ENCODE results near the gene TNNI3. TPM values are rescaled to one million over a fixed set of nuclear protein-coding genes. Genes with fewer than 3 reads are reported as not detected.
"Not testable (repeated sequence)": the region's sequence is repeated elsewhere in the genome, so short reads cannot be mapped to it uniquely, and the experiment has no call there.

The TNNI3 gene
- polyA plus RNA-seq, 4 donors = 0.59 to 39.7 (median 1.5) TPM

DNA sequence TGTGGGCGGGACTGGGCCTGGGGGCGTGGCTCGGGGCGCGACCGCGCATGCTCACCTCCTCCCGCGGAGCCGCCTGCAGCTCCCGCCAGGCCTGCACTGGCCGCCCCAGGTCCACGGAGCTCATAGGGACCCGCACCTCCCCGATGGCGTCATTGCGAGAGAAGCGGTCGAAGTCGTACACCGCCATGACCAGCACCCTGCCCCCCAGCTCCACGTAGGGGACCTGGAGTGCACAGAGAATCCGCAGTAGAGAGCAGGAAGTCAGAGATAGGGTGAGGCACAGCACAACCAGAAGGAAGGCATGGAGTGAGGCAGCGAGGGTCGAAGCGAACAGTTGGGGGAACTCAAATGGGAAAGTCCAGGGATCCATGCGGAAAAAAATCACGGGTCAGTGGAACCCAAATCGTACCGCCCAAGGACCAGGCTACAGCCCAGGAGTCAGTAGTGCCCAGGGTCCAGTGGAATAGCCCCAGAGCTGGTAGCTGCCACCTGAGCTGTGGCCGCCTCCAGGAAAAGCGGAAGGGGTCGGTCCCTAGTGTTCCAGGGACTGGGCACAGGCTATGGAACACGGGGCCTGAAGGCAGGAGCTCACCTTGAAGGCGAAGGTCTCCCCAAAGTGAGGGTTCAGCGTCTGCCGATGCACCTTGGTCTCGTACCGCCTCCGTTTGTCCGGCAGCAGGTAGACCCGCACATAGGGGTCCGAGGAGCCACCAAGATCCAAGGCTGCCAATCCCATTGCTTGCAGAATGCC is 17.8 kb upstream of the TNNI3 start:
- peaks cover 7 to 89% (median 36%) of the 10 kb centered on the region in 3 donors for H3K27me3 ChIP-seq (ENCODE audit: control insufficient read depth in 3 of 3, insufficient read depth in 3 of 3, low read length in 3 of 3)
- H3K36me3 ChIP-seq (ENCODE audit: control insufficient read depth in 3 of 3, insufficient read depth in 2 of 3, low read depth in 1 of 3, low read length in 3 of 3) = no peaks in the 10 kb centered on the region
- H3K4me3 ChIP-seq (ENCODE audit: low read depth in 1 of 3, low read length in 3 of 3) = no peak overlapping the region
- peaks cover 3 to 19% (median 7%) of the 10 kb centered on the region in 3 donors for H3K4me1 ChIP-seq (ENCODE audit: control insufficient read depth in 3 of 3, insufficient read depth in 2 of 3, low read depth in 1 of 3, low read length in 2 of 3)
- 55 to 60% (median 59%) methylated on average over 43 of the region's 43 CpGs for WGBS, 3 donors
- H3K27ac ChIP-seq (ENCODE audit: low read depth in 1 of 3, low read length in 2 of 3) = no peak overlapping the region
- no peak for DNase-seq
- peaks cover 0 to 4% of the 10 kb centered on the region in 2 donors for H3K9me3 ChIP-seq (ENCODE audit: control insufficient read depth in 2 of 2, insufficient read depth in 1 of 2, low read depth in 1 of 2, low read length in 1 of 2)
- FAIRE-seq = no peak

DNA sequence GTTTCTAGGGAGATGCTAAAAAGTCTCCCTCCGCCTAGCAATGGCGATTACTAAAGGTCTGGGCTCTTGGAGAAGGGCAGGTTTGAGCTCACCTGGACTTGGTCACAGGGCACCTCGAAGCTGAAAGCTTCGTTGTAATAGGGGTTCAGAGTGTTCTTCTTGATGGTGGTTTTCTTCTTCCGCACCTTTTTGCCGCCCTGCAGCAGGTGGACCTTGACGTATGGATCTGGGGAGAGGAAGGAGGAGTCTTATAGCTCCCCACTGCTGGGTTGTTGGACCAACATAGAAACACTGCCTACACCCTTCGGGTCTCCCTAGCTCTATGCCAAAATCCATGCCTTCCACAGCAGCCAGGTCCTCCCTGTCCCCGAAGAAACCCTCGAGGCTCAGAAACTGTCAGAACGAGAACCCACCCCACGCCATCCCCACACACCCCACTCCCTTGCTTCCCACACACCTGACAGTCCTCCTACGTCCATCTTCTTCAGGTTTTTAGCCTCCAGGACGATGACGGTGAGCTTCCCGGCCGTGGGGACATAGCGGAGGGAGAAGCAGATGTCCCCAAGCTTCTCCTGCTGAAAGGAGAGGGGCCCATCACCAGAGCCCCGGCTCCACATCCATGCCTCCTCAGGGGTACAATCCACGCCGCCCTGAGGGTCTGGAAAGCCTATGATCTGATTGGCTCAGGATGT is 17.0 kb upstream of the TNNI3 start:
- WGBS, 3 donors = 57 to 60% (median 58%) methylated on average over 21 of the region's 21 CpGs
- no peak overlapping the region for H3K27ac ChIP-seq (ENCODE audit: low read depth in 1 of 3, low read length in 2 of 3)
- H3K9me3 ChIP-seq (ENCODE audit: control insufficient read depth in 2 of 2, insufficient read depth in 1 of 2, low read depth in 1 of 2, low read length in 1 of 2) = peaks cover 0 to 4% of the 10 kb centered on the region in 2 donors
- H3K4me1 ChIP-seq (ENCODE audit: control insufficient read depth in 3 of 3, insufficient read depth in 2 of 3, low read depth in 1 of 3, low read length in 2 of 3) = peaks cover 3 to 15% (median 6%) of the 10 kb centered on the region in 3 donors
- peaks cover 7 to 93% (median 40%) of the 10 kb centered on the region in 3 donors for H3K27me3 ChIP-seq (ENCODE audit: control insufficient read depth in 3 of 3, insufficient read depth in 3 of 3, low read length in 3 of 3)
- no peaks in the 10 kb centered on the region for H3K36me3 ChIP-seq (ENCODE audit: control insufficient read depth in 3 of 3, insufficient read depth in 2 of 3, low read depth in 1 of 3, low read length in 3 of 3)
- H3K4me3 ChIP-seq (ENCODE audit: low read depth in 1 of 3, low read length in 3 of 3) = no peak overlapping the region
- FAIRE-seq (no peak), DNase-seq (no peak)

DNA sequence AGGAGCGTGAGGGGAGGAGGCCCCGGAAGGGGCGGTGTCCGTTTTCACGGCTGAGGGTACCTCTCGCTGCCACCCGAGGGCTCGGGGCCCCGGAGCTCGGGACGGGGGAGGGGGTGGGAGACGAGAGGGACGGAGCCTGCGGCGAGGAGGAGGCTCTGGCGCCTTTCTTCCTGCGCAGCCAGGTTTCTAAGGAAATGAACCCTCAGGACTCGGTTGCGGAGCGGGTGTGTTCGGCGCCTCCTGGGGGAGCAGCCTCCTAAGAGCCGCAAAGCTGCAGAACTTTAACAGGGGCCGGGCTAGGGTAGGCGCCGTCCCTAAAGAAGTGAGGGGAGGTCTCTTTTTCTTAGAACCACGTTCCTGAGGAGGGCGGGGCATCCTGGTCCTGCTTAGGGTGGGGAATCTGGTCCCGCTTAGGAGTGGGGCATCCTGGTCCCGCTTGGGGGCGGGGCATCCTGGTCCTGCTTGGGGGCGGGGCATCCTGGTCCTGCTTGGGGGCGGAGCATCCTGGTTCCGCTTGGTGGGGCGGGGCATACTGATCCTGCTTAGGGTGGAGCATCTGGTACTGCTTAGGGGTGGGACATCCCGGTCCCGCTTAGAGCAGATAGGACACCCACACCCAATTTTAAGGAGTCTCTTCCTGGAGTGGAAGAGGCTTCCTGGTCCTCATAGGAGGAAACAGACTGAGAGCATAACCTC is 16.3 kb upstream of the TNNI3 start:
- Histone ChIP-seq H3K36me3 (ENCODE audit: control insufficient read depth in 3 of 3, insufficient read depth in 2 of 3, low read depth in 1 of 3, low read length in 3 of 3) (no peaks in the 10 kb centered on the region), H3K4me3 (ENCODE audit: low read depth in 1 of 3, low read length in 3 of 3) (peak overlapping the region in 2 of 3 donors; percentile 13 to 27), H3K4me1 (ENCODE audit: control insufficient read depth in 3 of 3, insufficient read depth in 2 of 3, low read depth in 1 of 3, low read length in 2 of 3) (peaks cover 2 to 9% (median 3%) of the 10 kb centered on the region in 3 donors), H3K9me3 (ENCODE audit: control insufficient read depth in 2 of 2, insufficient read depth in 1 of 2, low read depth in 1 of 2, low read length in 1 of 2) (peaks cover 0 to 4% of the 10 kb centered on the region in 2 donors), H3K27ac (ENCODE audit: low read depth in 1 of 3, low read length in 2 of 3) (no peak overlapping the region), H3K27me3 (ENCODE audit: control insufficient read depth in 3 of 3, insufficient read depth in 3 of 3, low read length in 3 of 3) (peaks cover 7 to 93% (median 43%) of the 10 kb centered on the region in 3 donors)
- DNase-seq = peak; percentile 25 to 45
- no peak for FAIRE-seq
- 1 to 3% (median 2%) methylated on average over 33 to 37 of the region's 37 CpGs for WGBS, 3 donors

DNA sequence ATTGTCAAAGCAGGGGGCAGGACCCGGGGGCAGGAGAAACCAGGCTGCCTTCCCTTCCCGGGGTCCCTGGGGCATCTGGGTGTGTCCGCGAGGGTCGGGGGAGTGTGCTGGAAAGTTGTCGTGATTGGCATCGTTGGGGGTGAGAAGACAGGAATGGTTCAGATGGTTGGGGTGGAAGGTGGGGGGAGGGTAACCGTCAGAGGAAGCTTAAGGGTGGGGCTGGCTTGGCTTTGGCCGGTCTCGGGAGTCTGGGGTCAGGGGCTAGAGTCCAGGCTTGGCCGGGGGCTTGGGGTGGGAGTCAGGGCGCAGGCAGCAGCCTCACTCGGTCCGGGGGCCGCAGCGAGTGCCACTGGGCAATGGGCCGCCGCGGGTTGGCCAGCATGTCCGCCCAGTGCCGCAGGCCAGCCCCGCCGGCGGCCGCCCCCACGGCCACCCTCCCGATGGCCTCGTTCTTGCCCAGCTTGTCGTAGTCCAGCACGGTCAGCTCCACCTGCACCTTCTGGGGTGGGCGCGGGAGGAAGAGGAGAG is 15.7 kb upstream of the TNNI3 start:
- DNase-seq (no peak), FAIRE-seq (no peak)
- H3K27ac ChIP-seq (ENCODE audit: low read depth in 1 of 3, low read length in 2 of 3) = no peak overlapping the region
- peak overlapping the region in 2 of 3 donors; percentile 13 to 27 for H3K4me3 ChIP-seq (ENCODE audit: low read depth in 1 of 3, low read length in 3 of 3)
- no peaks in the 10 kb centered on the region for H3K36me3 ChIP-seq (ENCODE audit: control insufficient read depth in 3 of 3, insufficient read depth in 2 of 3, low read depth in 1 of 3, low read length in 3 of 3)
- 1 to 5% (median 3%) methylated on average over 17 to 32 of the region's 32 CpGs for WGBS, 3 donors
- H3K9me3 ChIP-seq (ENCODE audit: control insufficient read depth in 2 of 2, insufficient read depth in 1 of 2, low read depth in 1 of 2, low read length in 1 of 2) = peaks cover 0 to 4% of the 10 kb centered on the region in 2 donors
- peaks cover 7 to 86% (median 43%) of the 10 kb centered on the region in 3 donors for H3K27me3 ChIP-seq (ENCODE audit: control insufficient read depth in 3 of 3, insufficient read depth in 3 of 3, low read length in 3 of 3)
- peaks cover 2 to 6% (median 3%) of the 10 kb centered on the region in 3 donors for H3K4me1 ChIP-seq (ENCODE audit: control insufficient read depth in 3 of 3, insufficient read depth in 2 of 3, low read depth in 1 of 3, low read length in 2 of 3)

DNA sequence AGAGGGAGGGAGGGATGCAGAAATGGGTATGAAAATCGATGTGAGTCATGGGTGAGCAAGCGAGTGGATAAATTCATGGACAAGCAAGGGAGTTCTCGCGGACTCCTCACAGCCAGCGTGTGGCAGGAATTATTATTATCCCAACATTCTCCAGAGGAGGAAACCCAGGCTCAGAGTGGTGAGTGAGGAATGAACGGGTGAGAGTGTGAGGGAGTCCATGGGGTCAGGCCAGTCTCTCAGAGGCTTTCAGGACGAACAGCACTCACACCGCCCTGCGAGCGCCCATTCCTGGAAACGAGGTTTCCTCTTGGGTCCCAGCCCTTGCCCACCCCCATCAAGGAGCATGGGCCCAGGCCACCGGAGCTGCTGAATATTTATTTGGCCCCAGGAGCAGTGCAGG is 15.2 kb upstream of the TNNI3 start:
- peaks cover 0 to 4% of the 10 kb centered on the region in 2 donors for H3K9me3 ChIP-seq (ENCODE audit: control insufficient read depth in 2 of 2, insufficient read depth in 1 of 2, low read depth in 1 of 2, low read length in 1 of 2)
- peaks cover 2 to 6% (median 3%) of the 10 kb centered on the region in 3 donors for H3K4me1 ChIP-seq (ENCODE audit: control insufficient read depth in 3 of 3, insufficient read depth in 2 of 3, low read depth in 1 of 3, low read length in 2 of 3)
- H3K27me3 ChIP-seq (ENCODE audit: control insufficient read depth in 3 of 3, insufficient read depth in 3 of 3, low read length in 3 of 3) = peaks cover 7 to 81% (median 44%) of the 10 kb centered on the region in 3 donors
- 15 to 20% (median 15%) methylated on average over 12 of the region's 12 CpGs for WGBS, 3 donors
- no peak for FAIRE-seq
- no peaks in the 10 kb centered on the region for H3K36me3 ChIP-seq (ENCODE audit: control insufficient read depth in 3 of 3, insufficient read depth in 2 of 3, low read depth in 1 of 3, low read length in 3 of 3)
- H3K27ac ChIP-seq (ENCODE audit: low read depth in 1 of 3, low read length in 2 of 3) = peak overlapping the region in 1 of 3 donors; percentile 25
- H3K4me3 ChIP-seq (ENCODE audit: low read depth in 1 of 3, low read length in 3 of 3) = no peak overlapping the region
- DNase-seq = no peak

DNA sequence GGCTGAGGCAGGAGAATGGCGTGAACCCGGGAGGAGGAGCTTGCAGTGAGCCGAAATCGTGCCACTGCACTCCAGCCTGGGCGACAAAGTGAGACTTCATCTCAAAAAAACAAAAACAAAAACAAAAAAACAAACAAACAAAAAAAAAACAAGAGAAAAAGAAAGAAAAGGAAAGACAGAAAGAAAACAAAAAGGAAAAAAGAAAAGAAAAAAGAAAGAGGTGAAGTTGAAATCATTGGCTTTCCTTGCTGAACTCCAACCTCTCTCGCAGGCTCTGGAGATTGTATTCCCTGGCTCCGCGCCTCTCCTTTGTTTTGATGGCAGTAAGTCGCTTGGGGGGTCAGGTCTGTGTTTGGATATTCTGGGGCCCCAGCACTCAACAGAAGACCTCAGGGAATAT is 14.8 kb upstream of the TNNI3 start:
- 48 to 62% (median 55%) methylated on average over 9 of the region's 9 CpGs for WGBS, 3 donors

DNA sequence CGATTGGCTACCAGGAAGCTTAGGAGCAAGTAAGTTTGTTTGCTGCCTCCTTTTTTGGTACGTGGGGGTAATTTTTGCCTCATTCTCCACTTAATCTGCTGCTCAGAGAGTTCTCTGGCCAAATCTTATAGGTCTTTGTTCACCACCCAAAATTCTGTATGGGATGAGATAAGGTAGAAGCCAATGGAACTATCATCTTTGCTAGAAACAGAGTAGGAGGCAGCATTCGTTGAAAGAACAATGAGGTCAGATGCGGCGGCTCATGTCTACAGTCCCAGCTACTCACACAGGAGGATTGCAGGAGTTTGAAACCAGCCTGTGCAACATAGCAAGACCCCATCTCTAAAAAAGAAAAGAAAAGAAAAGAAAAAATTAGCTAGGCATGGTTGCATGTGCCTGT is 13.9 kb upstream of the TNNI3 start:
- 70 to 74% (median 74%) methylated on average over 5 of the region's 5 CpGs for WGBS, 3 donors

More for the DNA sequence above, 14.8 kb upstream of the TNNI3 start:
- not testable (repeated sequence) for H3K36me3 ChIP-seq (ENCODE audit: control insufficient read depth in 3 of 3, insufficient read depth in 2 of 3, low read depth in 1 of 3, low read length in 3 of 3); FAIRE-seq; H3K27ac ChIP-seq (ENCODE audit: low read depth in 1 of 3, low read length in 2 of 3); H3K4me3 ChIP-seq (ENCODE audit: low read depth in 1 of 3, low read length in 3 of 3); H3K9me3 ChIP-seq (ENCODE audit: control insufficient read depth in 2 of 2, insufficient read depth in 1 of 2, low read depth in 1 of 2, low read length in 1 of 2); H3K4me1 ChIP-seq (ENCODE audit: control insufficient read depth in 3 of 3, insufficient read depth in 2 of 3, low read depth in 1 of 3, low read length in 2 of 3); DNase-seq
- peaks cover 7 to 77% (median 47%) of the 10 kb centered on the region in 3 donors for H3K27me3 ChIP-seq (ENCODE audit: control insufficient read depth in 3 of 3, insufficient read depth in 3 of 3, low read length in 3 of 3)

DNA sequence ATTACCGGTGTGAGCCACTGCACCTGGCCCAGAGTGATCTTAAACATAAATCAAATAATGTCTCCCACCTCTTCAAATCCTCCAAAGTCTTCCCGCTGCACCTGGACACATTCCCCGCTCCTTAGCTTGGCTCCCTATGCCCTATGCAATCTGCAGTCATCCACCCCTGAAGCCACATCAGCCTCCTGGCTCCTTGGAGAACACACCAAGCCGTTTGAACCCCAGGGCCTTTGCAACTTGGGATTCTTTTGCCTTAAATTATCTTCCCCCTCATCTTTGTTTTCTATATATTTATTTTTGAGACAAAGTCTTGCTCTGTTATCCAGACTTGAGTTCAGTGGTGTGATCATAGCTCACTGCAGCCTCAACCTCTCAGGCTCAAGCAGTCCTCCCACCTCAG is 11.6 kb upstream of the TNNI3 start:
- H3K9me3 ChIP-seq (ENCODE audit: control insufficient read depth in 2 of 2, insufficient read depth in 1 of 2, low read depth in 1 of 2, low read length in 1 of 2) = no peaks in the 10 kb centered on the region
- no peak overlapping the region for H3K4me3 ChIP-seq (ENCODE audit: low read depth in 1 of 3, low read length in 3 of 3)
- H3K27me3 ChIP-seq (ENCODE audit: control insufficient read depth in 3 of 3, insufficient read depth in 3 of 3, low read length in 3 of 3) = peaks cover 0 to 47% (median 29%) of the 10 kb centered on the region in 3 donors
- DNase-seq = no peak
- no peaks in the 10 kb centered on the region for H3K36me3 ChIP-seq (ENCODE audit: control insufficient read depth in 3 of 3, insufficient read depth in 2 of 3, low read depth in 1 of 3, low read length in 3 of 3)
- H3K4me1 ChIP-seq (ENCODE audit: control insufficient read depth in 3 of 3, insufficient read depth in 2 of 3, low read depth in 1 of 3, low read length in 2 of 3) = peaks cover 2 to 11% (median 3%) of the 10 kb centered on the region in 3 donors
- 60 to 66% (median 64%) methylated on average over 4 of the region's 4 CpGs for WGBS, 3 donors
- no peak for FAIRE-seq
- no peak overlapping the region for H3K27ac ChIP-seq (ENCODE audit: low read depth in 1 of 3, low read length in 2 of 3)

More for the DNA sequence above, 13.9 kb upstream of the TNNI3 start:
- no peak for DNase-seq
- Histone ChIP-seq H3K4me1 (ENCODE audit: control insufficient read depth in 3 of 3, insufficient read depth in 2 of 3, low read depth in 1 of 3, low read length in 2 of 3) (peaks cover 2 to 11% (median 3%) of the 10 kb centered on the region in 3 donors), H3K27me3 (ENCODE audit: control insufficient read depth in 3 of 3, insufficient read depth in 3 of 3, low read length in 3 of 3) (peaks cover 7 to 69% (median 41%) of the 10 kb centered on the region in 3 donors), H3K36me3 (ENCODE audit: control insufficient read depth in 3 of 3, insufficient read depth in 2 of 3, low read depth in 1 of 3, low read length in 3 of 3) (no peaks in the 10 kb centered on the region), H3K9me3 (ENCODE audit: control insufficient read depth in 2 of 2, insufficient read depth in 1 of 2, low read depth in 1 of 2, low read length in 1 of 2) (peaks cover 0 to 4% of the 10 kb centered on the region in 2 donors), H3K27ac (ENCODE audit: low read depth in 1 of 3, low read length in 2 of 3) (no peak overlapping the region), H3K4me3 (ENCODE audit: low read depth in 1 of 3, low read length in 3 of 3) (no peak overlapping the region)
- no peak for FAIRE-seq
